WTC11 (cell line): ENCODE measurements around the gene TBC1D1. TPM values are rescaled to one million over a fixed set of nuclear protein-coding genes. Genes with fewer than 3 reads are reported as not detected.
A peak's percentile ranks its signal among the peaks of the same experiment; 100 is the strongest.

Source experiments
- ATAC-seq: fragments of 200-7000 bp; cut with Tn5 transposase; 2 replicates; pipeline ENCODE4 v1.10.0; 2021; ENCODE audit warnings: mild to moderate bottlenecking, moderate library complexity
- CTCF ChIA-PET: fragments of 300-600 bp; sonication (Branson Sonifier 250); formaldehyde crosslinking; loops from one replicate; lab custom pipeline; 2021; ENCODE audit warnings: antibody characterized with exemption; lab: Charles Lee
- POLR2A ChIA-PET: fragments of 350-600 bp; sonication (Branson Sonifier 250); formaldehyde crosslinking; loops from one replicate; lab custom pipeline; 2021; ENCODE audit warnings: antibody characterized with exemption; lab: Charles Lee
- DNase-seq: peaks from one replicate; pipeline ENCODE4 v3.0.0; 2021; ENCODE audit warnings: low spot score
- H3K27ac Mint-ChIP-seq: 2 replicates; pipeline ENCODE4 v1.8.0; 2021; ENCODE audit warnings: mixed read lengths
- H3K27me3 Mint-ChIP-seq: 2 replicates; pipeline ENCODE4 v1.8.0; 2021; ENCODE audit warnings: low read depth, mild to moderate bottlenecking, moderate library complexity, mixed read lengths
- H3K36me3 Mint-ChIP-seq: 2 replicates; pipeline ENCODE4 v1.8.0; 2021; ENCODE audit warnings: mixed read lengths
- H3K4me1 Mint-ChIP-seq: 2 replicates; pipeline ENCODE4 v1.8.0; 2022; ENCODE audit warnings: mixed read lengths
- H3K4me3 Mint-ChIP-seq: 2 replicates; pipeline ENCODE4 v1.8.0; 2021; ENCODE audit warnings: mild to moderate bottlenecking, moderate library complexity, mixed read lengths
- H3K9me3 Mint-ChIP-seq: 2 replicates; pipeline ENCODE4 v1.8.0; 2021; ENCODE audit warnings: mixed read lengths
- CREB1 ChIP-seq: sonication (generic); formaldehyde crosslinking; IDR thresholded peaks from 2 replicates; pipeline ENCODE4 v1.8.0; 2023; ENCODE audit warnings: mild to moderate bottlenecking, missing genetic modification reagents
- ETV6 ChIP-seq: sonication (generic); formaldehyde crosslinking; IDR thresholded peaks from 2 replicates; pipeline ENCODE4 v1.8.1; 2022; ENCODE audit warnings: mild to moderate bottlenecking, missing genetic modification reagents
- FOXP4 ChIP-seq: sonication (generic); formaldehyde crosslinking; IDR thresholded peaks from 2 replicates; pipeline ENCODE4 v1.8.0; 2022; ENCODE audit warnings: mild to moderate bottlenecking, missing genetic modification reagents
- HMGXB4 ChIP-seq: sonication (generic); formaldehyde crosslinking; IDR thresholded peaks from 2 replicates; pipeline ENCODE4 v1.8.1; 2023; ENCODE audit warnings: mild to moderate bottlenecking, moderate library complexity, missing genetic modification reagents
- NR2C2 ChIP-seq: sonication (generic); formaldehyde crosslinking; IDR thresholded peaks from 2 replicates; pipeline ENCODE4 v1.8.0; 2022; ENCODE audit warnings: mild to moderate bottlenecking, missing genetic modification reagents
- RELA ChIP-seq: sonication (generic); formaldehyde crosslinking; IDR thresholded peaks from 2 replicates; pipeline ENCODE4 v1.8.1; 2022; ENCODE audit warnings: missing genetic modification reagents, mild to moderate bottlenecking, borderline replicate concordance
- SMAD4 ChIP-seq: sonication (generic); formaldehyde crosslinking; IDR thresholded peaks from 2 replicates; pipeline ENCODE4 v1.8.0; 2022; ENCODE audit warnings: mild to moderate bottlenecking, missing genetic modification reagents
- SP1 ChIP-seq: sonication (generic); formaldehyde crosslinking; conservative IDR thresholded peaks from 2 replicates; pipeline ENCODE4 v1.8.1; 2022; ENCODE audit warnings: missing genetic modification reagents
- TEAD1 ChIP-seq: sonication (generic); formaldehyde crosslinking; IDR thresholded peaks from 2 replicates; pipeline ENCODE4 v1.8.0; 2022; ENCODE audit warnings: mild to moderate bottlenecking, missing genetic modification reagents
- total RNA-seq: library from RNA; stranded (reverse); gene quantifications from 3 replicates; pipeline ENCODE4 v1.2.3, GENCODE V29; 2021
- TF ChIP-seq, protein P1 (sequence below): sonication (generic); formaldehyde crosslinking; IDR thresholded peaks from 2 replicates; pipeline ENCODE4 v1.8.0; 2022; ENCODE audit warnings: missing genetic modification reagents
- TF ChIP-seq, protein P2 (sequence below): sonication (generic); formaldehyde crosslinking; IDR thresholded peaks from 2 replicates; pipeline ENCODE4 v1.8.0; 2022; ENCODE audit warnings: mild to moderate bottlenecking, missing genetic modification reagents
- TF ChIP-seq, protein P3 (sequence below): sonication (generic); formaldehyde crosslinking; IDR thresholded peaks from 2 replicates; pipeline ENCODE4 v1.8.1; 2022; ENCODE audit warnings: mild to moderate bottlenecking, missing genetic modification reagents, moderate library complexity, borderline replicate concordance
- TF ChIP-seq, protein P4 (sequence below): sonication (generic); formaldehyde crosslinking; IDR thresholded peaks from 2 replicates; pipeline ENCODE4 v1.8.1; 2023; ENCODE audit warnings: mild to moderate bottlenecking, missing genetic modification reagents, borderline replicate concordance

TBC1D1 gene
- total RNA-seq, 1 experiment from 2014 or later = 134 TPM

- peaks cover 7% of the 10 kb centered on the region for H3K4me1 Mint-ChIP-seq
- H3K9me3 Mint-ChIP-seq = peaks cover 46% of the 10 kb centered on the region
- DNase-seq (no peak), ATAC-seq (peak; percentile 57)
- POLR2A ChIA-PET = no interaction called here
- peaks cover 40% of the 10 kb centered on the region for H3K36me3 Mint-ChIP-seq
- CTCF ChIA-PET = interaction anchor here (0.9 to 3.0 kb wide), 23 partner anchors 9 to 602 kb away, joined by 3 to 41 read pairs (median 6); partner anchors contain the start of gene TLR10
- no peak overlapping the region for H3K27ac Mint-ChIP-seq
- TF ChIP-seq, protein P1, sequence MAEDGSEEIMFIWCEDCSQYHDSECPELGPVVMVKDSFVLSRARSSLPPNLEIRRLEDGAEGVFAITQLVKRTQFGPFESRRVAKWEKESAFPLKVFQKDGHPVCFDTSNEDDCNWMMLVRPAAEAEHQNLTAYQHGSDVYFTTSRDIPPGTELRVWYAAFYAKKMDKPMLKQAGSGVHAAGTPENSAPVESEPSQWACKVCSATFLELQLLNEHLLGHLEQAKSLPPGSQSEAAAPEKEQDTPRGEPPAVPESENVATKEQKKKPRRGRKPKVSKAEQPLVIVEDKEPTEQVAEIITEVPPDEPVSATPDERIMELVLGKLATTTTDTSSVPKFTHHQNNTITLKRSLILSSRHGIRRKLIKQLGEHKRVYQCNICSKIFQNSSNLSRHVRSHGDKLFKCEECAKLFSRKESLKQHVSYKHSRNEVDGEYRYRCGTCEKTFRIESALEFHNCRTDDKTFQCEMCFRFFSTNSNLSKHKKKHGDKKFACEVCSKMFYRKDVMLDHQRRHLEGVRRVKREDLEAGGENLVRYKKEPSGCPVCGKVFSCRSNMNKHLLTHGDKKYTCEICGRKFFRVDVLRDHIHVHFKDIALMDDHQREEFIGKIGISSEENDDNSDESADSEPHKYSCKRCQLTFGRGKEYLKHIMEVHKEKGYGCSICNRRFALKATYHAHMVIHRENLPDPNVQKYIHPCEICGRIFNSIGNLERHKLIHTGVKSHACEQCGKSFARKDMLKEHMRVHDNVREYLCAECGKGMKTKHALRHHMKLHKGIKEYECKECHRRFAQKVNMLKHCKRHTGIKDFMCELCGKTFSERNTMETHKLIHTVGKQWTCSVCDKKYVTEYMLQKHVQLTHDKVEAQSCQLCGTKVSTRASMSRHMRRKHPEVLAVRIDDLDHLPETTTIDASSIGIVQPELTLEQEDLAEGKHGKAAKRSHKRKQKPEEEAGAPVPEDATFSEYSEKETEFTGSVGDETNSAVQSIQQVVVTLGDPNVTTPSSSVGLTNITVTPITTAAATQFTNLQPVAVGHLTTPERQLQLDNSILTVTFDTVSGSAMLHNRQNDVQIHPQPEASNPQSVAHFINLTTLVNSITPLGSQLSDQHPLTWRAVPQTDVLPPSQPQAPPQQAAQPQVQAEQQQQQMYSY (CRISPR knock-in tag) = no peak
- no peak for TF ChIP-seq FOXP4 (CRISPR knock-in tag)
- H3K27me3 Mint-ChIP-seq = peaks cover 8% of the 10 kb centered on the region
- H3K4me3 Mint-ChIP-seq = no peak overlapping the region
Measured at GRCh38 chr4:38180456-38180855, 289.6 kb downstream of the TBC1D1 start.

GRCh38 chr4:38181286-38181685 lies 290.4 kb downstream of the TBC1D1 start:
- H3K4me3 Mint-ChIP-seq = no peak overlapping the region
- H3K9me3 Mint-ChIP-seq = peaks cover 46% of the 10 kb centered on the region
- TF ChIP-seq TEAD1 (CRISPR knock-in tag) (no peak), HMGXB4 (CRISPR knock-in tag) (no peak), RELA (CRISPR knock-in tag) (no peak), ETV6 (CRISPR knock-in tag) (no peak), CREB1 (CRISPR knock-in tag) (no peak), SP1 (CRISPR knock-in tag) (no peak), NR2C2 (CRISPR knock-in tag) (no peak), SMAD4 (CRISPR knock-in tag) (no peak)
- TF ChIP-seq, protein P2, sequence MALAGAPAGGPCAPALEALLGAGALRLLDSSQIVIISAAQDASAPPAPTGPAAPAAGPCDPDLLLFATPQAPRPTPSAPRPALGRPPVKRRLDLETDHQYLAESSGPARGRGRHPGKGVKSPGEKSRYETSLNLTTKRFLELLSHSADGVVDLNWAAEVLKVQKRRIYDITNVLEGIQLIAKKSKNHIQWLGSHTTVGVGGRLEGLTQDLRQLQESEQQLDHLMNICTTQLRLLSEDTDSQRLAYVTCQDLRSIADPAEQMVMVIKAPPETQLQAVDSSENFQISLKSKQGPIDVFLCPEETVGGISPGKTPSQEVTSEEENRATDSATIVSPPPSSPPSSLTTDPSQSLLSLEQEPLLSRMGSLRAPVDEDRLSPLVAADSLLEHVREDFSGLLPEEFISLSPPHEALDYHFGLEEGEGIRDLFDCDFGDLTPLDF = no peak
- TF ChIP-seq, protein P3, sequence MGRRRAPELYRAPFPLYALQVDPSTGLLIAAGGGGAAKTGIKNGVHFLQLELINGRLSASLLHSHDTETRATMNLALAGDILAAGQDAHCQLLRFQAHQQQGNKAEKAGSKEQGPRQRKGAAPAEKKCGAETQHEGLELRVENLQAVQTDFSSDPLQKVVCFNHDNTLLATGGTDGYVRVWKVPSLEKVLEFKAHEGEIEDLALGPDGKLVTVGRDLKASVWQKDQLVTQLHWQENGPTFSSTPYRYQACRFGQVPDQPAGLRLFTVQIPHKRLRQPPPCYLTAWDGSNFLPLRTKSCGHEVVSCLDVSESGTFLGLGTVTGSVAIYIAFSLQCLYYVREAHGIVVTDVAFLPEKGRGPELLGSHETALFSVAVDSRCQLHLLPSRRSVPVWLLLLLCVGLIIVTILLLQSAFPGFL (CRISPR knock-in tag) = no peak
- TF ChIP-seq, protein P4, sequence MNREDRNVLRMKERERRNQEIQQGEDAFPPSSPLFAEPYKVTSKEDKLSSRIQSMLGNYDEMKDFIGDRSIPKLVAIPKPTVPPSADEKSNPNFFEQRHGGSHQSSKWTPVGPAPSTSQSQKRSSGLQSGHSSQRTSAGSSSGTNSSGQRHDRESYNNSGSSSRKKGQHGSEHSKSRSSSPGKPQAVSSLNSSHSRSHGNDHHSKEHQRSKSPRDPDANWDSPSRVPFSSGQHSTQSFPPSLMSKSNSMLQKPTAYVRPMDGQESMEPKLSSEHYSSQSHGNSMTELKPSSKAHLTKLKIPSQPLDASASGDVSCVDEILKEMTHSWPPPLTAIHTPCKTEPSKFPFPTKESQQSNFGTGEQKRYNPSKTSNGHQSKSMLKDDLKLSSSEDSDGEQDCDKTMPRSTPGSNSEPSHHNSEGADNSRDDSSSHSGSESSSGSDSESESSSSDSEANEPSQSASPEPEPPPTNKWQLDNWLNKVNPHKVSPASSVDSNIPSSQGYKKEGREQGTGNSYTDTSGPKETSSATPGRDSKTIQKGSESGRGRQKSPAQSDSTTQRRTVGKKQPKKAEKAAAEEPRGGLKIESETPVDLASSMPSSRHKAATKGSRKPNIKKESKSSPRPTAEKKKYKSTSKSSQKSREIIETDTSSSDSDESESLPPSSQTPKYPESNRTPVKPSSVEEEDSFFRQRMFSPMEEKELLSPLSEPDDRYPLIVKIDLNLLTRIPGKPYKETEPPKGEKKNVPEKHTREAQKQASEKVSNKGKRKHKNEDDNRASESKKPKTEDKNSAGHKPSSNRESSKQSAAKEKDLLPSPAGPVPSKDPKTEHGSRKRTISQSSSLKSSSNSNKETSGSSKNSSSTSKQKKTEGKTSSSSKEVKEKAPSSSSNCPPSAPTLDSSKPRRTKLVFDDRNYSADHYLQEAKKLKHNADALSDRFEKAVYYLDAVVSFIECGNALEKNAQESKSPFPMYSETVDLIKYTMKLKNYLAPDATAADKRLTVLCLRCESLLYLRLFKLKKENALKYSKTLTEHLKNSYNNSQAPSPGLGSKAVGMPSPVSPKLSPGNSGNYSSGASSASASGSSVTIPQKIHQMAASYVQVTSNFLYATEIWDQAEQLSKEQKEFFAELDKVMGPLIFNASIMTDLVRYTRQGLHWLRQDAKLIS (CRISPR knock-in tag) = no peak
- ATAC-seq (no peak), DNase-seq (no peak)
- H3K27ac Mint-ChIP-seq = no peak overlapping the region
- POLR2A ChIA-PET = interaction anchor here (0.5 kb wide), 1 partner anchor 142 kb away, joined by 3 read pairs; no protein-coding TSS in a partner anchor
- H3K4me1 Mint-ChIP-seq = peaks cover 7% of the 10 kb centered on the region
- H3K27me3 Mint-ChIP-seq = peaks cover 8% of the 10 kb centered on the region
- peaks cover 40% of the 10 kb centered on the region for H3K36me3 Mint-ChIP-seq
- CTCF ChIA-PET = interaction anchor here (1.0 to 2.1 kb wide), 4 partner anchors 24 to 493 kb away, joined by 3 to 24 read pairs (median 4); no protein-coding TSS in a partner anchor
